ENCODE data around the gene TLN1.

DNA sequence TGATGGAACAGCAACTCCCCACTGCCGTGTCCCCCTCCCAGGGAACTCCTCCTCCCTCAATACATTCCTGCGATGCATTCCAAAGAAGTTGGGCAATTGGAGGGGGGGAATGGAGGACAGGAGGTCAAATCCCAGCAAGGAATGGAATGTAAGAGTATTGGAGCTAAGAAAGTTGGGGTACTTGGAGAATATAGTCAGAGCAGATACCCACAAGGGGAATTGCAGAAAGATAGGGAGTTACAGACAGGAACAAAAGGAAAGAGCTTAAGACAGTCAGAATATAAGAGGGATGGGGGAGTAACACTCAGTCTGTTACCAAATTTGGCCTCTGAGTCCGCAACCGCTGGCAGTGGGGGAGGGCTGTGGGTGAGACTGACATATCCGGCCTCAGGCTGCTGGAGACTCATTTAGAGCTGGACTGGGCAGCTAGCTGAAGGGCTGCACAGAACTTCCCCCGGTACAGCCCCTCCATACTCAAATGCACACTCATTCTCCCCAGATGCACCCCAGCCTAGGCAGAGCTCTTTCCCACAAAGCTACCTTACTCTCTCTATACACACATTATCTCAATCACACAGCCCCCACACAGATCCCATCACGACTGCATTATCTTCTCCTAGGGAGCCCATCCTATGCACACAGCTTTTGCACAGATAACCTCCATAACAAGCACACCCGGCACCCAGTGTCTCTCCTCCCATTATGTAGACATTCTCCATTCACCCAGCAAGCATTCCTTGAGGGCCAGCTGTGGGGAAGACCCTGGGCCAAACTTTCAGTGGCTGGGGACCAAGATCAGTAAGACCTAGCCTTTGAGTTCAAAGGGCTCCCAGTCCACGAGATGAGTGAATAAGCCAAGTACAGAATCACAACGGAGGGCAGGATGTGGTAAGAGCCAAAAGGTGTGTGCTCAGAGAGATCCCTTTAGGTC, 3.7 kb downstream of the TLN1 start:
- TF ChIP-seq, protein P1, sequence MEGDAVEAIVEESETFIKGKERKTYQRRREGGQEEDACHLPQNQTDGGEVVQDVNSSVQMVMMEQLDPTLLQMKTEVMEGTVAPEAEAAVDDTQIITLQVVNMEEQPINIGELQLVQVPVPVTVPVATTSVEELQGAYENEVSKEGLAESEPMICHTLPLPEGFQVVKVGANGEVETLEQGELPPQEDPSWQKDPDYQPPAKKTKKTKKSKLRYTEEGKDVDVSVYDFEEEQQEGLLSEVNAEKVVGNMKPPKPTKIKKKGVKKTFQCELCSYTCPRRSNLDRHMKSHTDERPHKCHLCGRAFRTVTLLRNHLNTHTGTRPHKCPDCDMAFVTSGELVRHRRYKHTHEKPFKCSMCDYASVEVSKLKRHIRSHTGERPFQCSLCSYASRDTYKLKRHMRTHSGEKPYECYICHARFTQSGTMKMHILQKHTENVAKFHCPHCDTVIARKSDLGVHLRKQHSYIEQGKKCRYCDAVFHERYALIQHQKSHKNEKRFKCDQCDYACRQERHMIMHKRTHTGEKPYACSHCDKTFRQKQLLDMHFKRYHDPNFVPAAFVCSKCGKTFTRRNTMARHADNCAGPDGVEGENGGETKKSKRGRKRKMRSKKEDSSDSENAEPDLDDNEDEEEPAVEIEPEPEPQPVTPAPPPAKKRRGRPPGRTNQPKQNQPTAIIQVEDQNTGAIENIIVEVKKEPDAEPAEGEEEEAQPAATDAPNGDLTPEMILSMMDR (IDR thresholded peaks at IDR 0.05; ENCODE audit: low read depth, low read length, poor library complexity, severe bottlenecking): no peak
- no peak for TF ChIP-seq EZH2phosphoT487 (IDR thresholded peaks at IDR 0.05; ENCODE audit: borderline replicate concordance, low read length)

Measured in DOHH2 (cell line).